WTC11 (cell line): ENCODE data around the gene TRIM65. TPM values are rescaled to one million over a fixed set of nuclear protein-coding genes. Genes with fewer than 3 reads are reported as not detected.
"Not testable (repeated sequence)": the region's sequence is repeated elsewhere in the genome, so short reads cannot be mapped to it uniquely, and the experiment has no call there.

Experiments used
- ATAC-seq: fragments of 200-7000 bp; cut with Tn5 transposase; 2 replicates; pipeline ENCODE4 v1.10.0; 2021; ENCODE audit warnings: mild to moderate bottlenecking, moderate library complexity
- CTCF ChIA-PET: fragments of 300-600 bp; sonication (Branson Sonifier 250); formaldehyde crosslinking; loops from one replicate; lab custom pipeline; 2021; ENCODE audit warnings: antibody characterized with exemption; lab: Charles Lee
- POLR2A ChIA-PET: fragments of 350-600 bp; sonication (Branson Sonifier 250); formaldehyde crosslinking; loops from one replicate; lab custom pipeline; 2021; ENCODE audit warnings: antibody characterized with exemption; lab: Charles Lee
- DNase-seq: peaks from one replicate; pipeline ENCODE4 v3.0.0; 2021; ENCODE audit warnings: low spot score
- H3K27ac Mint-ChIP-seq: 2 replicates; pipeline ENCODE4 v1.8.0; 2021; ENCODE audit warnings: mixed read lengths
- H3K27me3 Mint-ChIP-seq: 2 replicates; pipeline ENCODE4 v1.8.0; 2021; ENCODE audit warnings: low read depth, mild to moderate bottlenecking, moderate library complexity, mixed read lengths
- H3K36me3 Mint-ChIP-seq: 2 replicates; pipeline ENCODE4 v1.8.0; 2021; ENCODE audit warnings: mixed read lengths
- H3K4me1 Mint-ChIP-seq: 2 replicates; pipeline ENCODE4 v1.8.0; 2022; ENCODE audit warnings: mixed read lengths
- H3K4me3 Mint-ChIP-seq: 2 replicates; pipeline ENCODE4 v1.8.0; 2021; ENCODE audit warnings: mild to moderate bottlenecking, moderate library complexity, mixed read lengths
- H3K9me3 Mint-ChIP-seq: 2 replicates; pipeline ENCODE4 v1.8.0; 2021; ENCODE audit warnings: mixed read lengths
- AR ChIP-seq: fragments of 250-450 bp; sonication (Bioruptor Pico); IDR thresholded peaks from 2 replicates; pipeline ENCODE4 v1.9.0; 2021; ENCODE audit warnings: mild to moderate bottlenecking
- CBFB ChIP-seq: sonication (generic); formaldehyde crosslinking; IDR thresholded peaks from 2 replicates; pipeline ENCODE4 v1.8.1; 2022; ENCODE audit warnings: mild to moderate bottlenecking, low read depth, missing genetic modification reagents
- EMX1 ChIP-seq: fragments of 250-450 bp; sonication (Bioruptor Pico); IDR thresholded peaks from 2 replicates; pipeline ENCODE4 v1.8.0; 2021; ENCODE audit warnings: mild to moderate bottlenecking
- HMGXB4 ChIP-seq: sonication (generic); formaldehyde crosslinking; IDR thresholded peaks from 2 replicates; pipeline ENCODE4 v1.8.1; 2023; ENCODE audit warnings: mild to moderate bottlenecking, moderate library complexity, missing genetic modification reagents
- IRF1 ChIP-seq: sonication (generic); formaldehyde crosslinking; IDR thresholded peaks from 2 replicates; pipeline ENCODE4 v1.8.0; 2023; ENCODE audit warnings: missing genetic modification reagents
- NFYB ChIP-seq: sonication (generic); formaldehyde crosslinking; conservative IDR thresholded peaks from 2 replicates; pipeline ENCODE4 v1.8.0; 2022; ENCODE audit warnings: low read depth, missing genetic modification reagents
- PRRX2 ChIP-seq: fragments of 250-450 bp; sonication (Bioruptor Pico); IDR thresholded peaks from 2 replicates; pipeline ENCODE4 v1.8.0; 2021; ENCODE audit warnings: mild to moderate bottlenecking
- RORB ChIP-seq: fragments of 250-450 bp; sonication (Bioruptor Pico); IDR thresholded peaks from 2 replicates; pipeline ENCODE4 v1.9.0; 2021; ENCODE audit warnings: mild to moderate bottlenecking
- SOX15 ChIP-seq: fragments of 250-450 bp; sonication (Bioruptor Pico); IDR thresholded peaks from 2 replicates; pipeline ENCODE4 v1.9.0; 2021; ENCODE audit warnings: mild to moderate bottlenecking
- STAT6 ChIP-seq: sonication (generic); formaldehyde crosslinking; conservative IDR thresholded peaks from 2 replicates; pipeline ENCODE4 v1.8.1; 2023; ENCODE audit warnings: mild to moderate bottlenecking, low read depth, missing genetic modification reagents, moderate library complexity
- USF2 ChIP-seq: sonication (generic); formaldehyde crosslinking; IDR thresholded peaks from 2 replicates; pipeline ENCODE4 v1.8.1; 2023; ENCODE audit warnings: mild to moderate bottlenecking, missing genetic modification reagents, moderate library complexity
- ZBTB21 ChIP-seq: sonication (generic); formaldehyde crosslinking; IDR thresholded peaks from 2 replicates; pipeline ENCODE4 v1.8.1; 2023; ENCODE audit warnings: mild to moderate bottlenecking, missing genetic modification reagents, borderline replicate concordance
- ZNF317 ChIP-seq: sonication (generic); formaldehyde crosslinking; IDR thresholded peaks from 2 replicates; pipeline ENCODE4 v1.8.1; 2023; ENCODE audit warnings: low read depth, mild to moderate bottlenecking, moderate library complexity, missing genetic modification reagents, borderline replicate concordance
- ZNF423 ChIP-seq: fragments of 250-450 bp; sonication (Bioruptor Pico); IDR thresholded peaks from 2 replicates; pipeline ENCODE4 v2.1.2; 2022; ENCODE audit warnings: mild to moderate bottlenecking, moderate library complexity
- ZNF425 ChIP-seq: fragments of 250-450 bp; sonication (Bioruptor Pico); conservative IDR thresholded peaks from 2 replicates; pipeline ENCODE4 v1.9.0; 2021; ENCODE audit warnings: mild to moderate bottlenecking
- total RNA-seq: library from RNA; stranded (reverse); gene quantifications from 3 replicates; pipeline ENCODE4 v1.2.3, GENCODE V29; 2021

TRIM65 gene
- total RNA-seq, 1 experiment from 2014 or later, result 56.4 TPM

- TF ChIP-seq AR (CRISPR knock-in tag) (no peak), HMGXB4 (CRISPR knock-in tag) (no peak), IRF1 (CRISPR knock-in tag) (no peak), EMX1 (CRISPR knock-in tag) (no peak), NFYB (CRISPR knock-in tag) (no peak), PRRX2 (CRISPR knock-in tag) (no peak), ZNF423 (no peak), USF2 (no peak), ZBTB21 (CRISPR knock-in tag) (no peak), CBFB (CRISPR knock-in tag) (no peak), SOX15 (CRISPR knock-in tag) (no peak)
Measured at GRCh38 chr17:75889454-75889853, 7.3 kb downstream of the TRIM65 start (continued).

- Mint-ChIP-seq H3K4me1 (no peaks in the 10 kb centered on the region), H3K27me3 (no peaks in the 10 kb centered on the region), H3K36me3 (peaks cover 7% of the 10 kb centered on the region; the same call in 1 of the 2 replicates), H3K4me3 (no peak overlapping the region), H3K9me3 (no peaks in the 10 kb centered on the region), H3K27ac (no peak overlapping the region; the same call in 1 of the 2 replicates)
- CTCF ChIA-PET, result interaction anchor here (0.6 to 2.7 kb wide), 10 partner anchors 9 to 117 kb away, joined by 3 to 16 read pairs (median 4); partner anchors contain the start of genes CDK3, MRPL38, TRIM47 and TRIM65
- TF ChIP-seq NFYB (CRISPR knock-in tag) (peak; percentile 41; the same call in 1 of the 2 replicates), RORB (CRISPR knock-in tag) (no peak)
- POLR2A ChIA-PET, result no interaction called here
- ATAC-seq (peak; percentile 53), DNase-seq (no peak)
Measured at GRCh38 chr17:75888484-75888883, 8.3 kb downstream of the TRIM65 start.

- ATAC-seq, H3K27ac Mint-ChIP-seq, DNase-seq, CTCF ChIA-PET, H3K9me3 Mint-ChIP-seq, H3K36me3 Mint-ChIP-seq, H3K4me3 Mint-ChIP-seq, H3K4me1 Mint-ChIP-seq, H3K27me3 Mint-ChIP-seq: not testable (repeated sequence)
- POLR2A ChIA-PET, result interaction anchor here (0.7 to 1.0 kb wide), 2 partner anchors 11 to 20 kb away, joined by 3 read pairs; partner anchors contain the start of gene TRIM65
Measured at GRCh38 chr17:75885860-75886259, 10.9 kb downstream of the TRIM65 start.

GRCh38 chr17:75885431-75885830 lies 11.3 kb downstream of the TRIM65 start:
- CTCF ChIA-PET, result no interaction called here
- Mint-ChIP-seq H3K27ac (no peak overlapping the region), H3K27me3 (peaks cover 5% of the 10 kb centered on the region), H3K4me3 (no peak overlapping the region), H3K4me1 (no peaks in the 10 kb centered on the region), H3K9me3 (no peaks in the 10 kb centered on the region), H3K36me3 (peaks cover 5% of the 10 kb centered on the region; the same call in 1 of the 2 replicates)
- ATAC-seq, result no peak
- POLR2A ChIA-PET, result interaction anchor here (1.0 kb wide), 1 partner anchor 11 kb away, joined by 3 read pairs; the partner anchor contains the start of gene TRIM65
- DNase-seq, result no peak
- TF ChIP-seq STAT6 (CRISPR knock-in tag) (no peak), HMGXB4 (CRISPR knock-in tag) (no peak), ZNF425 (CRISPR knock-in tag) (no peak), ZBTB21 (CRISPR knock-in tag) (no peak), ZNF317 (CRISPR knock-in tag) (no peak)
